Measurements from ENCODE around the gene CALCB. TPM values are rescaled to one million over a fixed set of nuclear protein-coding genes. Genes with fewer than 3 reads are reported as not detected.

CALCB gene
- total RNA-seq, 3 donors from 2014 or later, result 1.3 to 2.7 (median 1.4) TPM

DNA sequence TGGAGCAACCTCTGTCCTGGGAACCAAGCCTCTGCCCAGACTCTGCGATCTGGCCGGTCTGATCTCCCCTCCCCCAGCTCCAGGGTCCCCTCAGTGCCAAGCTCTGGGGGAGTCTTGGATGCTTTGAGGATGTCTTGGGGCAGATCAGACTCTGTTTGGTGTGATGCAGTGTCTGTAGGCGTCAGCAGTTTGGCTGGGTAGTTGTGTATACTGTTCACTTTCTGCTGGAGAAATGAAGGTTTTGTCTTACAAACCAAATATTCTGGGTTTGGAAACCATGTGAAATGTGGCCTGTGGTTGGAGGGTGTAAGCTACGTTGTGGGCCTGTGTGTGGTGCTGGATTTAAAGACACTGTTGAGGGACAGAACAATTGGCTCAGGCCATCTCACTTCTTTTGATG is 46.0 kb downstream of the CALCB start:
- Mint-ChIP-seq H3K27me3 (ENCODE audit: low read depth) (peaks cover 52% of the 10 kb centered on the region), H3K4me1 (ENCODE audit: low read depth) (peaks cover 4% of the 10 kb centered on the region), H3K9me3 (no peaks in the 10 kb centered on the region), H3K36me3 (ENCODE audit: insufficient read depth) (no peaks in the 10 kb centered on the region), H3K4me3 (no peak overlapping the region)
- no peak for DNase-seq
- ATAC-seq, result no peak

GRCh38 chr11:15119826-15120225 is 46.4 kb downstream of the CALCB start:
- H3K4me3 Mint-ChIP-seq, result no peak overlapping the region

GRCh38 chr11:15123849-15124248 is 50.5 kb downstream of the CALCB start:
- H3K9me3 Mint-ChIP-seq, result no peaks in the 10 kb centered on the region
- no peak for DNase-seq
- peaks cover 34% of the 10 kb centered on the region for H3K27me3 Mint-ChIP-seq (ENCODE audit: low read depth)
- H3K4me1 Mint-ChIP-seq (ENCODE audit: low read depth), result no peaks in the 10 kb centered on the region
- no peak overlapping the region for H3K4me3 Mint-ChIP-seq
- no peak for ATAC-seq
- no peaks in the 10 kb centered on the region for H3K36me3 Mint-ChIP-seq (ENCODE audit: insufficient read depth)

More at GRCh38 chr11:15119826-15120225, 46.4 kb downstream of the CALCB start:
- H3K36me3 Mint-ChIP-seq (ENCODE audit: insufficient read depth), result no peaks in the 10 kb centered on the region
- peaks cover 56% of the 10 kb centered on the region for H3K27me3 Mint-ChIP-seq (ENCODE audit: low read depth)
- peaks cover 4% of the 10 kb centered on the region for H3K4me1 Mint-ChIP-seq (ENCODE audit: low read depth)
- DNase-seq (no peak), ATAC-seq (no peak)
- no peaks in the 10 kb centered on the region for H3K9me3 Mint-ChIP-seq

DNA sequence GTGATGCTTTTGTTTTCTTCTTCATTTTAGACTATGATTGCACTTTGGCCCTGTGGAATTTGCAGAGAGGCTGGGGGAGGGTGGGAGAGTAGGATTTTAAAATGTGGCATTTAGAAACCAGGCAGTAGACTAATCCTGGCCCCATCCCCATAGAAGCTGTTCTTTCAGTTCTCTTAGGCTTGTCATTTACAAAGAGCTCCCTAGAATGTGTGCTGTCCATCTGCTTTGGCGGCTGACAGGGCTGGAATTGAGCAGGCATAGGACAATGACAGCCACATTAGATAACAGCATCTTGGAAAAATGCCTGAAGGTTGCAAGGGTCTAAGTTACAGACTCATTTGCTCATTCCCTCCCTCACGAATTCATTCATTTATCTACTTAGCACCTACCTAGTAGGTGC is 51.1 kb downstream of the CALCB start:
- ATAC-seq (no peak), DNase-seq (no peak)
- no peak overlapping the region for H3K4me3 Mint-ChIP-seq
- H3K36me3 Mint-ChIP-seq (ENCODE audit: insufficient read depth), result no peaks in the 10 kb centered on the region
- H3K9me3 Mint-ChIP-seq, result no peaks in the 10 kb centered on the region
- peaks cover 30% of the 10 kb centered on the region for H3K27me3 Mint-ChIP-seq (ENCODE audit: low read depth)
- no peaks in the 10 kb centered on the region for H3K4me1 Mint-ChIP-seq (ENCODE audit: low read depth)

DNA sequence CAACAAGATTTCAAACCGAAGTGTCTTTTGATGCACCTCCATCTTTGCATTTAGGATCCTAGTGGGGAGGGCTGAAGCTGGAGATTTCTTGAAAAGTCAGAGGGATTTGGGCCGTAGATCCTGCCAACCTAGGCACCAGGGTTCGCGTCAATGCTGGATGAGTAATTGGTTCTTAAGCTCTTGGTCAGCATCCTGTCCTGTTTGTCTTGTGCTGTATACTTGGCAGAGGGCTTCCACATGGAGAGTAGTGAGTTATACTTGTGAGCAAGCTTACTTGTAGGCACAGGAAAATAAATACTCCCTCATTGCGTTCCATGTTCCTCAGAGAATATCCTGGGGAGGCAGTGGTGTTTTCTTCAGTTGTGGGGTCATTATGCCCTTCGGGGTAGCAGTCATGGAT is 53.9 kb downstream of the CALCB start:
- Mint-ChIP-seq H3K4me3 (no peak overlapping the region), H3K27me3 (ENCODE audit: low read depth) (peaks cover 26% of the 10 kb centered on the region), H3K9me3 (no peaks in the 10 kb centered on the region), H3K4me1 (ENCODE audit: low read depth) (no peaks in the 10 kb centered on the region), H3K36me3 (ENCODE audit: insufficient read depth) (no peaks in the 10 kb centered on the region)
- no peak for ATAC-seq
- DNase-seq, result no peak

Other genes with a start within 250 kb of the CALCB start
- 1 to 10 TPM; 3.3 to 5.3 (median 4.1) TPM for gene CYP2R1, start 181.4 kb upstream of the CALCB start, total RNA-seq
- gene CALCA, start 101.2 kb upstream of the CALCB start, total RNA-seq, result not detected
- not detected for gene INSC, start 41.3 kb downstream of the CALCB start, total RNA-seq